ENCODE measurements around the gene ATP6V0D1. TPM values are rescaled to one million over a fixed set of nuclear protein-coding genes. Genes with fewer than 3 reads are reported as not detected.

ATP6V0D1 gene
- polyA plus RNA-seq, 1 donor from 2014 or later, result 188 TPM

GRCh38 chr16:67423611-67424260 lies 57.2 kb downstream of the ATP6V0D1 start:
- Histone ChIP-seq H3K4me2 (ENCODE audit: low read length) (no peak overlapping the region), H2AFZ (ENCODE audit: low read depth, low read length) (no peak overlapping the region), H3K36me3 (ENCODE audit: insufficient read depth, low read length) (no peaks in the 10 kb centered on the region), H3K9me2 (ENCODE audit: insufficient read depth, low read length) (no peaks in the 10 kb centered on the region), H3F3A (ENCODE audit: insufficient read depth, low read length, poor library complexity, severe bottlenecking) (no peaks in the 10 kb centered on the region), H3K9me3 (ENCODE audit: low read length) (no peaks in the 10 kb centered on the region), H3K27ac (ENCODE audit: low read length) (no peak overlapping the region), H3K27me3 (ENCODE audit: insufficient read depth, low read depth, low read length) (peaks cover 8% of the 10 kb centered on the region), H3K4me3 (ENCODE audit: low read length) (no peak overlapping the region), H3K9ac (ENCODE audit: low read length) (no peak overlapping the region), H3K79me2 (replicated peaks; ENCODE audit: insufficient read depth, low read length) (no peaks in the 10 kb centered on the region), H4K20me1 (ENCODE audit: insufficient read depth) (no peaks in the 10 kb centered on the region)
- no peak for TF ChIP-seq REST (IDR thresholded peaks at IDR 0.05; ENCODE audit: borderline replicate concordance)
- TF ChIP-seq TAF1 (IDR thresholded peaks at IDR 0.05; ENCODE audit: low read depth), result no peak
- TF ChIP-seq CTCF (IDR thresholded peaks at IDR 0.05; ENCODE audit: poor library complexity, severe bottlenecking), result no peak
- no peak for TF ChIP-seq POLR2AphosphoS5 (IDR thresholded peaks at IDR 0.05)
- TF ChIP-seq RAD21 (conservative IDR thresholded peaks at IDR 0.05), result no peak
- no peak for TF ChIP-seq EZH2 (IDR thresholded peaks at IDR 0.05; ENCODE audit: borderline replicate concordance, insufficient read depth, low read length, poor library complexity, severe bottlenecking)
- no peak for TF ChIP-seq SMC3 (conservative IDR thresholded peaks at IDR 0.05; ENCODE audit: poor library complexity)
- no peak for TF ChIP-seq EP300 (conservative IDR thresholded peaks at IDR 0.05; ENCODE audit: poor library complexity, severe bottlenecking)
- no peak for TF ChIP-seq MXI1 (conservative IDR thresholded peaks at IDR 0.05; ENCODE audit: poor library complexity, severe bottlenecking)

GRCh38 chr16:67423015-67423414 lies 57.9 kb downstream of the ATP6V0D1 start:
- H4K20me1 ChIP-seq (ENCODE audit: insufficient read depth), result no peaks in the 10 kb centered on the region
- H3K27ac ChIP-seq (ENCODE audit: low read length), result no peak overlapping the region
- H3K4me2 ChIP-seq (ENCODE audit: low read length), result no peak overlapping the region
- no peaks in the 10 kb centered on the region for H3K9me3 ChIP-seq (ENCODE audit: low read length)
- H3K9me2 ChIP-seq (ENCODE audit: insufficient read depth, low read length), result no peaks in the 10 kb centered on the region
- H2AFZ ChIP-seq (ENCODE audit: low read depth, low read length), result no peak overlapping the region
- no peak for TF ChIP-seq EZH2 (IDR thresholded peaks at IDR 0.05; ENCODE audit: borderline replicate concordance, insufficient read depth, low read length, poor library complexity, severe bottlenecking)
- no peak for TF ChIP-seq POLR2AphosphoS5 (IDR thresholded peaks at IDR 0.05)
- no peak for TF ChIP-seq TAF1 (IDR thresholded peaks at IDR 0.05; ENCODE audit: low read depth)
- no peak for TF ChIP-seq RAD21 (conservative IDR thresholded peaks at IDR 0.05)
- TF ChIP-seq MXI1 (conservative IDR thresholded peaks at IDR 0.05; ENCODE audit: poor library complexity, severe bottlenecking), result no peak
- TF ChIP-seq CTCF (IDR thresholded peaks at IDR 0.05; ENCODE audit: poor library complexity, severe bottlenecking), result no peak
- TF ChIP-seq SMC3 (conservative IDR thresholded peaks at IDR 0.05; ENCODE audit: poor library complexity), result no peak
- TF ChIP-seq EP300 (conservative IDR thresholded peaks at IDR 0.05; ENCODE audit: poor library complexity, severe bottlenecking), result no peak
- peaks cover 1% of the 10 kb centered on the region for H3K27me3 ChIP-seq (ENCODE audit: insufficient read depth, low read depth, low read length)
- no peaks in the 10 kb centered on the region for H3K36me3 ChIP-seq (ENCODE audit: insufficient read depth, low read length)
- no peak overlapping the region for H3K9ac ChIP-seq (ENCODE audit: low read length)
- H3K79me2 ChIP-seq (replicated peaks; ENCODE audit: insufficient read depth, low read length), result no peaks in the 10 kb centered on the region
- no peak overlapping the region for H3K4me3 ChIP-seq (ENCODE audit: low read length)
- no peaks in the 10 kb centered on the region for H3F3A ChIP-seq (ENCODE audit: insufficient read depth, low read length, poor library complexity, severe bottlenecking)
